ENCODE measurements around the gene TREX2. TPM values are rescaled to one million over a fixed set of nuclear protein-coding genes. Genes with fewer than 3 reads are reported as not detected.

The TREX2 gene
- total RNA-seq, 1 donor from 2014 or later, result 9.6 TPM

DNA sequence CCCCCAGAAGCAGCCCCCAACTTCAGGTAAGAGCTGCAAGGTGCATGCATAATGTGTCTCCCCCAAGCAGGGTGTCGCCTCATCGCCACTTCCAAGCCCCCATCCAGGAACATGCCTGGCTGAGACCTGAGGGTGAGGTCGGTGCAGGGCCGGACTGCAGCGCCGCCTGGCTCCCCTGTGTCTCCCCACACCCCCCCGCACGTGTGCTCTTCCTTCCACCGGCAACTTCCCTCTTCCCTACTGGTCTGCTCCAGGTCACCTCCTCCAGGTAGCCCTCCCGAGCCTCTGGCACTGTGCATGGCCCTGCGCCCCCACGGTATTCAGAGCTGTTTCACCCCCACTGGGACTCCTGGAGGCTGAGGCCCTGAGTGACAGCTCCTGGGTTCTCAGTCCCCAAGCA is 46.7 kb upstream of the TREX2 start:
- no peak overlapping the region for H3K27ac ChIP-seq
- no peaks in the 10 kb centered on the region for H3K9me3 ChIP-seq
- H3K36me3 ChIP-seq, result no peaks in the 10 kb centered on the region
- no peaks in the 10 kb centered on the region for H3K27me3 ChIP-seq
- intact Hi-C loops (cut with DNase I), result no loop called here
- TF ChIP-seq POLR2A (IDR thresholded peaks at IDR 0.05) (no peak), POLR2AphosphoS5 (IDR thresholded peaks at IDR 0.05; ENCODE audit: insufficient read depth in 1 of 2, low read depth in 1 of 2) (no peak)
- TF ChIP-seq, protein P1, sequence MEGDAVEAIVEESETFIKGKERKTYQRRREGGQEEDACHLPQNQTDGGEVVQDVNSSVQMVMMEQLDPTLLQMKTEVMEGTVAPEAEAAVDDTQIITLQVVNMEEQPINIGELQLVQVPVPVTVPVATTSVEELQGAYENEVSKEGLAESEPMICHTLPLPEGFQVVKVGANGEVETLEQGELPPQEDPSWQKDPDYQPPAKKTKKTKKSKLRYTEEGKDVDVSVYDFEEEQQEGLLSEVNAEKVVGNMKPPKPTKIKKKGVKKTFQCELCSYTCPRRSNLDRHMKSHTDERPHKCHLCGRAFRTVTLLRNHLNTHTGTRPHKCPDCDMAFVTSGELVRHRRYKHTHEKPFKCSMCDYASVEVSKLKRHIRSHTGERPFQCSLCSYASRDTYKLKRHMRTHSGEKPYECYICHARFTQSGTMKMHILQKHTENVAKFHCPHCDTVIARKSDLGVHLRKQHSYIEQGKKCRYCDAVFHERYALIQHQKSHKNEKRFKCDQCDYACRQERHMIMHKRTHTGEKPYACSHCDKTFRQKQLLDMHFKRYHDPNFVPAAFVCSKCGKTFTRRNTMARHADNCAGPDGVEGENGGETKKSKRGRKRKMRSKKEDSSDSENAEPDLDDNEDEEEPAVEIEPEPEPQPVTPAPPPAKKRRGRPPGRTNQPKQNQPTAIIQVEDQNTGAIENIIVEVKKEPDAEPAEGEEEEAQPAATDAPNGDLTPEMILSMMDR (IDR thresholded peaks at IDR 0.05), result no peak
- H3K4me3 ChIP-seq, result no peak overlapping the region
- DNase-seq (ENCODE audit: extremely low spot score in 2 of 2), result no peak
- peaks cover 55% of the 10 kb centered on the region for H3K4me1 ChIP-seq

- TF ChIP-seq POLR2AphosphoS5 (IDR thresholded peaks at IDR 0.05; ENCODE audit: insufficient read depth in 1 of 2, low read depth in 1 of 2) (no peak), POLR2A (IDR thresholded peaks at IDR 0.05) (no peak)
- TF ChIP-seq, protein P1 (IDR thresholded peaks at IDR 0.05), result no peak
- Histone ChIP-seq H3K27ac (no peak overlapping the region), H3K4me3 (no peak overlapping the region), H3K36me3 (no peaks in the 10 kb centered on the region), H3K27me3 (no peaks in the 10 kb centered on the region), H3K4me1 (peaks cover 59% of the 10 kb centered on the region), H3K9me3 (no peaks in the 10 kb centered on the region)
- no peak for DNase-seq (ENCODE audit: extremely low spot score in 2 of 2)
- intact Hi-C loops (cut with DNase I), result no loop called here
Measured at GRCh38 chrX:153491918-153492317, 46.1 kb upstream of the TREX2 start.

DNA sequence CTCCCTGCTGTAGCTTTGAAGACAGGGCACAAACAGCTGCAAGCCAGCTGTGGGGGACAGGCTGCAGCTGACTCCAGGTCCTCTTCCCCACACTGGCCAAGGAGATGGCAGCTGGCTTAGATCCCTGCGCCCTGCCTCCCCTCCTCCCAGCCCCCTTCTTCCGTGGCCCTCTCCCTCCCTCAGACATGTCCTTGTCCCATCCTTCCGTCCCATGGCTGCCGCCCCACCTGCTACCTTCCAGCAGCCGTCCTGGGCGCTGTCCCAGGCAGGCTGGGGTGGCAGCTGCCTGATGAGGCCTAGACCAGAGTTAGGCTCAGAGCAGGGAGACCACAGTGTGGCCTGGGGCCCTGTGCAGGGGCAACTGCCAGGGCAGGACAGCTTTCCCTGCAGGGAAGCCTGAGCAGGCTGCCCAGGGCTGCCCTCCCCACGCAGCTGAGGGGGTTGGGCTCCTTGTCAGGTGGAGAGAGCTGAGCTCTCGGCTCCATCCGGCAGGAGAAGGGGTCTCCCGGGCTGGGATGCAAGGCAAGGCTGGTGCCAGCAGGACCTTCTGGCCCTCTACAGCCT is 45.6 kb upstream of the TREX2 start:
- H3K27ac ChIP-seq, result no peak overlapping the region
- peaks cover 59% of the 10 kb centered on the region for H3K4me1 ChIP-seq
- DNase-seq (ENCODE audit: extremely low spot score in 2 of 2), result no peak
- H3K4me3 ChIP-seq, result no peak overlapping the region
- H3K9me3 ChIP-seq, result no peaks in the 10 kb centered on the region
- intact Hi-C loops (cut with DNase I), result no loop called here
- H3K36me3 ChIP-seq, result no peaks in the 10 kb centered on the region
- H3K27me3 ChIP-seq, result no peaks in the 10 kb centered on the region
- no peak for TF ChIP-seq POLR2AphosphoS5 (IDR thresholded peaks at IDR 0.05; ENCODE audit: insufficient read depth in 1 of 2, low read depth in 1 of 2)
- no peak for TF ChIP-seq POLR2A (IDR thresholded peaks at IDR 0.05)
- TF ChIP-seq, protein P1 (IDR thresholded peaks at IDR 0.05), result no peak

- Histone ChIP-seq H3K27me3 (no peaks in the 10 kb centered on the region), H3K4me1 (peaks cover 48% of the 10 kb centered on the region), H3K36me3 (no peaks in the 10 kb centered on the region), H3K4me3 (no peak overlapping the region), H3K27ac (no peak overlapping the region), H3K9me3 (no peaks in the 10 kb centered on the region)
- intact Hi-C loops (cut with DNase I), result no loop called here
- TF ChIP-seq POLR2A (IDR thresholded peaks at IDR 0.05), result no peak
- TF ChIP-seq, protein P1 (IDR thresholded peaks at IDR 0.05), result no peak
- no peak for TF ChIP-seq POLR2AphosphoS5 (IDR thresholded peaks at IDR 0.05; ENCODE audit: insufficient read depth in 1 of 2, low read depth in 1 of 2)
- no peak for DNase-seq (ENCODE audit: extremely low spot score in 2 of 2)
Measured at GRCh38 chrX:153490217-153490930, 44.5 kb upstream of the TREX2 start.

Measured in vagina (tissue), 2 donors.